HL-60 (cell line): ENCODE data around the gene DNAJC30.

Source experiments
- CTCF ChIP-seq: IDR thresholded peaks from one replicate; pipeline ENCODE4 v1.5.1; 2011; ENCODE audit warnings: low read length, control low read depth, inconsistent platforms; ENCODE audit not compliant: insufficient read depth
- GABPA ChIP-seq: IDR thresholded peaks from 2 replicates; pipeline ENCODE4 v1.6.1; 2012; ENCODE audit warnings: low read depth
- POLR2AphosphoS5 ChIP-seq: IDR thresholded peaks from 2 replicates; pipeline ENCODE4 v1.6.1; 2012; ENCODE audit warnings: low read depth

GRCh38 chr7:73680501-73680900, 2.8 kb downstream of the DNAJC30 start:
- TF ChIP-seq CTCF (no peak), POLR2AphosphoS5 (no peak), GABPA (no peak)
